ENCODE measurements around the gene SLC44A1.
"Not testable (repeated sequence)": the region's sequence is repeated elsewhere in the genome, so short reads cannot be mapped to it uniquely, and the experiment has no call there.

SLC44A1 gene

GRCh38 chr9:105251733-105252404, 7.4 kb downstream of the SLC44A1 start (continued):
- TF ChIP-seq TOX (CRISPR knock-in tag; IDR thresholded peaks at IDR 0.05; ENCODE audit: borderline replicate concordance) = no peak

- TF ChIP-seq CSRNP3 (CRISPR knock-in tag; IDR thresholded peaks at IDR 0.05) (no peak), SNAI2 (CRISPR knock-in tag; IDR thresholded peaks at IDR 0.05) (no peak)
These were observed 7.9 kb downstream of the SLC44A1 start for GRCh38 chr9:105252405-105252756.

GRCh38 chr9:105254226-105254625, 9.8 kb downstream of the SLC44A1 start:
- ATAC-seq = no peak
- TF ChIP-seq ZFP3 (CRISPR knock-in tag; IDR thresholded peaks at IDR 0.05) = no peak
- no peak for TF ChIP-seq BACH2 (CRISPR knock-in tag; IDR thresholded peaks at IDR 0.05; ENCODE audit: borderline replicate concordance)

More at GRCh38 chr9:105252405-105252756, 7.9 kb downstream of the SLC44A1 start:
- no peak for ATAC-seq

- no peak for TF ChIP-seq SNAI2 (CRISPR knock-in tag; IDR thresholded peaks at IDR 0.05)
- no peak for TF ChIP-seq RARB (CRISPR knock-in tag; IDR thresholded peaks at IDR 0.05)
- ATAC-seq = no peak
These were observed 11.0 kb downstream of the SLC44A1 start for GRCh38 chr9:105255421-105255820.

- not testable (repeated sequence) for ATAC-seq
These were observed 12.1 kb downstream of the SLC44A1 start for GRCh38 chr9:105256569-105256968.

GRCh38 chr9:105257809-105258208, 13.4 kb downstream of the SLC44A1 start:
- ATAC-seq = no peak
- TF ChIP-seq SNAI2 (CRISPR knock-in tag; IDR thresholded peaks at IDR 0.05) = no peak
- TF ChIP-seq POU6F1 (CRISPR knock-in tag; IDR thresholded peaks at IDR 0.05; ENCODE audit: borderline replicate concordance, low read depth) = no peak
- no peak for TF ChIP-seq CREB5 (CRISPR knock-in tag; IDR thresholded peaks at IDR 0.05; ENCODE audit: low read depth)
- no peak for TF ChIP-seq OSR1 (CRISPR knock-in tag; IDR thresholded peaks at IDR 0.05)
- no peak for TF ChIP-seq ISL1 (CRISPR knock-in tag; IDR thresholded peaks at IDR 0.05)
- no peak for TF ChIP-seq CSDC2 (CRISPR knock-in tag; IDR thresholded peaks at IDR 0.05)
- no peak for TF ChIP-seq ZNF565 (CRISPR knock-in tag; conservative IDR thresholded peaks at IDR 0.05; ENCODE audit: low read depth)
- no peak for TF ChIP-seq ESRRG (CRISPR knock-in tag; IDR thresholded peaks at IDR 0.05)
- TF ChIP-seq TCF4 (CRISPR knock-in tag; IDR thresholded peaks at IDR 0.05; ENCODE audit: borderline replicate concordance) = no peak
- TF ChIP-seq ZFP30 (CRISPR knock-in tag; IDR thresholded peaks at IDR 0.05) = no peak
- no peak for TF ChIP-seq ZNF70 (CRISPR knock-in tag; IDR thresholded peaks at IDR 0.05)
- no peak for TF ChIP-seq TSHZ2 (CRISPR knock-in tag; IDR thresholded peaks at IDR 0.05)

All from SK-N-SH treated with all-trans-retinoic acid at 6 μM for 48 hours (cell line).